Measurements from ENCODE around the gene MLLT6.
A peak's percentile ranks its signal among the peaks of the same experiment; 100 is the strongest.

The MLLT6 gene

DNA sequence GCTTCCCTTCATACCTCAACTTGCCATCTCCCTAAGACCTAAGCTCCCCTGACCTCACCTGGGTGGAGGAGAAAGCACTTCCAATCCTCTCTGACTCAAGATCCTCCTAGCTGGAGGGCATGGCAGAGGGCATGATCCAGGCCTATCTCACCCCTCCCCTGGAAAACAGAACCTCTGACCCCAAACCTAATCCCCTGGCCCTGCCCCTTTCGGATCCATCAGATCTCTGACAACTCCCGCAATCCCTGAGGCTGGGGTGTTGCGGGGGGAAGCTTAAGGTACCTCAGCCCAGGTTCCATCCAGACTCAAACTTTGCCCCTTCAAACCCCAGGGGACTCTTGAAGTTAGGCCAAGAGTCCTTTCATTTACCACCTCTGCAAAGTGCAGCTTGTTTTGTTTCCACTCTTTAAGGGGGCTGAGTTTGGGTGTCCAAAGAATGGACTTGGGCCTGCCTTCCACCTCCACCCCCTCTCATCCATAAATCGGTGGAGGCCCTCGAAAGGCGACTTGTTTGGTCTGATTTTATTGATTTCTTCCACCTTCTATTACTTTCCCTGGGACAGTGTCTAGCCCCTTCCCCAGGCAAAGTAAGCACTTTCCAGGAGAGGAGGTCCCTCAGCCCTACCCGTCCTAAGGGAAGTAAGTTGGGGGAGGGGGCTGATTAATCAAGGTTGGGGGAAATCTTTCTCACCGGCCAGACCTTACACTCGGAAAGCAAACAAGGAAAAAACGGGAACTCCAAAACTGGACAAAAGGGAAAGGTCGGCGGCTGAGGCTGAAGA, 32.9 kb upstream of the MLLT6 start:
- no peaks in the 10 kb centered on the region for H3K9me3 ChIP-seq (ENCODE audit: control insufficient read depth, insufficient read depth, low read length)
- H3K9ac ChIP-seq (ENCODE audit: low read depth, low read length) = peak overlapping the region; percentile 55
- no peaks in the 10 kb centered on the region for H3K36me3 ChIP-seq (ENCODE audit: insufficient read depth, low read length)
- H3K4me1 ChIP-seq (ENCODE audit: insufficient read depth, low read length) = no peaks in the 10 kb centered on the region

DNA sequence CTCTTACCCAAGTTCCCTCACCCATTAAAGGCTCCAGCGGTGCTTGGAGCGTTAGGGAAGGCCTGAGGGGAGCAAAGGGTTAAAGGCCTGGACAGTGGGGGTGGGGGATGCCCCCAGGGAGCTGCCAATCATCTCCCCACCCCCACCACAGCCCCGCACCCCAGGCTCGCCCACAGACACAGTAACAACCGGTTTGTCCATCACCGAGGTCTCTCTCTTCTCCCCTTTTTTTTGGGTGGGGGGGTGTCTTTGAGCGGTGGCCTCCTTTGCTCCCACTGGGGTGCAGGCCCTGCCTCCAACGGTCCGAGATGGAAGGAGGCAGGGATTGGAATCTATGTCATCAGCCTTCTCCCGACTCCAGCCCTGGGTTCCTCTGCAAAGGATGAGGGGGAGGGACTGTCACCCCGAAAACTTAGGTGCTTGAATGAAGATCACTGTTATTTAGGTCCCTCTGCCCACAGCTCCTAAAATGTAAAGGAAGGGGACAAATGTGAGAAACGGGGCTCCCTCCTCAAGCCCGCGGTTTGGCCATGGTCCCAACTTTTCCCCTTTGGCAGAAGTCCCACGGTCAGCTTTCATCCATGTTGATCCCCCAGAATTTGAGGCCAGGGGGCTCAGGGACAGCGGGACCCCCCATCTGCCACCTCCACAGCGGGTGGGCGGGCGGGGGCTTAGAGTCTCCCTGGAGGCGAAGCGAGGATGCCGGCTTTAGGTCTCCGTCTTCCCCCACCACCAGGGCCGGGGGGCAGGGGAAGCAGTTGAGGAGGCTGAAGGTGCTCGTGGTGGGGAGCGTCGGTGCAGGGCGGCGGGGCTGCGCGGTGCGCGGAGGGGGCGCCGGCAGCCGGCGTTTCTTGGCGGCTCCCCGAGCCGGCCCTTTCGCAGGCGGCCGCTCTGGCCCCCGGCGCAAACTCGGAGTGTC, 32.0 kb upstream of the MLLT6 start:
- H3K4me1 ChIP-seq (ENCODE audit: insufficient read depth, low read length) = no peaks in the 10 kb centered on the region
- H3K9ac ChIP-seq (ENCODE audit: low read depth, low read length) = peak overlapping the region; percentile 58

DNA sequence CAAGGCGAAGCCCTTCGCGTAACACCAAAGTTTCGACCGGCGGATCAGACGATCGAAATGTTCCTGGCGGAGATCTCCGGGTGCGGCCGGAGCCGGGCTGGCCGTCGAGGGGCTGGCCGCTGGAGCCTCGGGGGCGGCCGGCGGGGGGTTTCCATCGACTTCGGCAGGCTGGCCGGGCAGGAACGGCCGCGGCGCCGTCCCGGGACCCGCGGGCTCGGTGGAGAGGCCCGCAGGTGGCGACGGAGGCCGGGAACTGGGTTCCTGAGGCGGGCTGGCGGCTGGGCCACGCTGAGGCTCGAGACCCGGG, 31.4 kb upstream of the MLLT6 start:
- Histone ChIP-seq H3K9me3 (ENCODE audit: control insufficient read depth, insufficient read depth, low read length) (no peaks in the 10 kb centered on the region), H3K36me3 (ENCODE audit: insufficient read depth, low read length) (no peaks in the 10 kb centered on the region), H3K4me1 (ENCODE audit: insufficient read depth, low read length) (no peaks in the 10 kb centered on the region), H3K9ac (ENCODE audit: low read depth, low read length) (peak overlapping the region; percentile 58; the same call in 1 of the 2 replicates)

More for the DNA sequence above, 32.0 kb upstream of the MLLT6 start:
- no peaks in the 10 kb centered on the region for H3K9me3 ChIP-seq (ENCODE audit: control insufficient read depth, insufficient read depth, low read length)
- no peaks in the 10 kb centered on the region for H3K36me3 ChIP-seq (ENCODE audit: insufficient read depth, low read length)

DNA sequence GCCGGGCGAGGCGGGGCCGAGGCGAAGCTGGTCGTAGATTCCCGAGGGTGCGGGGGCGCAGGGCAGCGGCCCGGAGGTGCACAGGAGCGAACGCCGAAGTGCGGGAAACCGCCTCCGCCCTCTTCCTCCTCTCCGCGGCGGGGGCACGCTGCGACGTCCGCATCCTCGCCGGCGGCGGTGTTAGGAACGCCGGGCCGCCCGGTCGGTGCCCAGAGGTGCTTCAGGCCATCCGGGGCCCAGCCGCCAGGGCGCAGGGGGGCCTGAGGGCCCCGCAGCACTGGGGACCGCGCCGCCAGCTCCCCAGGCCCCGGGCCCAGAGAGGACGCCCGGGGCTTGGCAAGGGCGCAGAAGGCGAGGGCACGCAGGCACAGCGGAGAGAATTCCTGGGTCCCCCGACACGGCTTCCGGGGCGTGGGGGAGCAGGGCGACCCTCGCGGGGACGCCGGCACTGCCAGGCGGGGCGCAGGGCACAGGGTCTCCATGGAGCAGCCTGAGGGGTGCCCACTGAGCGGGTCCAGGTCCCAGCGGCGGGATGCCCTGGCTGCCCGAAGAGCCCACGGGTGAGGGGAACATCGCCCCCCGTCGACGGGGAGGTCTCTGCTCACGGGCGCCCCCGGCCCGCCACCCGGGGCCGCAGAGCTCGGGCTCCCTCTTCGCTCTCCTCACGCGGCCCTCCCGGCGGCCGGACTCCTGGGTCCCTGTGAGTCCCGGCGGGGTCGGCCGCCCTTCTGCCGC, 30.9 kb upstream of the MLLT6 start:
- Histone ChIP-seq H3K9me3 (ENCODE audit: control insufficient read depth, insufficient read depth, low read length) (no peaks in the 10 kb centered on the region), H3K4me1 (ENCODE audit: insufficient read depth, low read length) (no peaks in the 10 kb centered on the region), H3K36me3 (ENCODE audit: insufficient read depth, low read length) (no peaks in the 10 kb centered on the region), H3K9ac (ENCODE audit: low read depth, low read length) (peak overlapping the region; percentile 58; the same call in 1 of the 2 replicates)

DNA sequence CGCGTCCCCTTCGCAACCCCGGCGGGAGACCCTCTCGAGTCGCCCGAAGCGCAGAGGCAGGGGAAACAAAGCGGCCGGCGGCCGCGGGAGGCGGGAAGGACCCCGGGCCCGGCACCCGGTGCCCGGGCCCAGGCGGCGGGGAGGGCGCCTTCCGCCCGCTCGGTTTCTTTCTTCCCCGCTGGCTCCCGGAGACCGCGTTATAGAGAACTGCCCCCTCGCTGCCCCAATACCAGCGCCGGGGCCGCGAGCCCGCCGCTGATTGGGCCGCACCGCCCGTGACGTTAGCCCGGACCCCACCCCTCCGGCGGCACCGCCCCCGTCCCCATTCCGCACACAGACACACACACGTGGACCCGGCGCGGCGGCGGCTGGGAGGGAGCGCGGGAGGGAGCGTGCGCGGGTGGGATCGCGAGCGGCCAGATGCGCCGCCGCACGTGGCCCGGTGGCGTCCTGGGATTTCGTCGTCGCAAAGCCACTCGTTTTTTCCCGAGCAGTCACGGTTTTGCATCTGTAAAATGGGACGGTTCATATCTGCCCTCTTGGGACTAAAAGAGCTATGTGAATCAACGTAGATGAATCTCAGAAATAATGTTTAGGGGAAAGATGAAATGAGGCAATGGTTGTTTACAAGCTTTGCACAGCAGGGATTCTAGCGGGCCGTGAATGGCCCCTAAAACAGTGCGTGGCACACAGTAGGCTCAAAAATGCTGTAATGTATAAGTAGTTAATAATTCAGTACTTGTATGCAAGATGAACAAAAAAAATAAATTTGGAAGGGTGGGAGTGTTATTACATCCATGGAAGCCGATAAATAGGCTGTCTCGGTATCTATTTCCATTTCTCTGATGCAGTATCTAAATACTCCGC, 30.1 kb upstream of the MLLT6 start, which contains the start of gene EPOP:
TSS of gene EPOP (minus strand) at position 209 of the 867 bp plus-strand sequence. CDS start 462 bp downstream, outside the sequence.
- Histone ChIP-seq H3K9me3 (ENCODE audit: control insufficient read depth, insufficient read depth, low read length) (no peaks in the 10 kb centered on the region), H3K4me1 (ENCODE audit: insufficient read depth, low read length) (no peaks in the 10 kb centered on the region), H3K36me3 (ENCODE audit: insufficient read depth, low read length) (no peaks in the 10 kb centered on the region), H3K9ac (ENCODE audit: low read depth, low read length) (peak within 1 kb of the TSS; percentile 58)

DNA sequence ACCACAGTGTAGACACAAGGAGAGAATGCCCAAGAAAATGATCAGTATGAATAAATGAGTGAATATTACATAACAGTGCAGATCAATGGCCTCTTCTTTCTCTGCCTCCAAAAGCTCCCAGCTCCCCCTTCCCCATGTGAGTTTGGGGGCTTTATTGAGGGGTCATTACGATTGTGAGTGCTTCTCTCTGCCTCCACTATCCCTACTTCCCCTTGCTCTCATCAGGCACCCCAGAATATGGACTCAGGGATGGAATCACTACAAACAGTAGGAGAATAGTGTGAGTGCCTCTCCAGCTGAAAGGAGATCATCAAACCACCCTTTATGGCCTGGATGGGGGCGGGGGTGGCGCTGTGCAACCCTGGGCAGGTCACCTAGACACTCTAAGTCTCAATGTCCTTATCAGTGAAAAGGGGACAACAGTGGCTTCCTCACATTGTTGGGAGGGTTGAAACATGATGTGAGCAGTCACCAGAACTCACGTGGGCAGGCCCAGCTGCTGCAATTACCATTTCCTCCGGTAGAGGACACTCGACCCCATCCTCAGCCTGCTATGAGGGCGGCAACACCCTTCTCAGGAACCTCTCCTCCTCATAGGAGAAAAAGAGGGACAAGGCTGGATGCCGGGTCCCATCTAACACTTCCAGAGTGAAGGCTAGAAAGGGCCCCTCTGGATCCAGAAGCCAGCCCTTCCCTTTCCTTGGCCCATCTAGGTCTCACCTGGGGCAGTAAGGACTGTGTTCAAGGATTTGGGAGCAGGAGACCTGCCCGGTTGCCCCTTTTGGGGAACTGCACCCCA, 28.2 kb upstream of the MLLT6 start:
- no peak overlapping the region for H3K9ac ChIP-seq (ENCODE audit: low read depth, low read length)
- no peaks in the 10 kb centered on the region for H3K9me3 ChIP-seq (ENCODE audit: control insufficient read depth, insufficient read depth, low read length)
- no peaks in the 10 kb centered on the region for H3K4me1 ChIP-seq (ENCODE audit: insufficient read depth, low read length)
- H3K36me3 ChIP-seq (ENCODE audit: insufficient read depth, low read length) = no peaks in the 10 kb centered on the region

DNA sequence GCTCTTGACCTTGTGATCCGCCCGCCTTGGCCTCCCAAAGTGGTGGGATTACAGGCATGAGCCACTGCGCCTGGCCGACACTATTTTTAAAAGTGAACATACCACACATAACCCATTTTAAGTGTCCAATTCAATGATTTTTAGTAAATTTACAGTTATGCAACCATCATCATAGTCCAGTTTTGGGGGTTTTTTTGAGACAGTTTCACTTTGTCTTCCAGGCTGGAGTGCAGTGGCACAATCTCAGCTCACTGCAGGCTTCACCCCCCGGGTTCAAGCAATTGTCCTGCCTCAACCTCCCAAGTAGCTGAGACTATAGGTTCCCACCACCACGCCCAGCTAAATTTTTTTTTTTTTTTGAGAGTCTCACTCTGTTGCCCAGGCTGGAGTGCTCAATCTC, 27.3 kb upstream of the MLLT6 start:
- H3K9me3 ChIP-seq (ENCODE audit: control insufficient read depth, insufficient read depth, low read length) = no peaks in the 10 kb centered on the region
- H3K4me1 ChIP-seq (ENCODE audit: insufficient read depth, low read length) = no peaks in the 10 kb centered on the region
- H3K36me3 ChIP-seq (ENCODE audit: insufficient read depth, low read length) = no peaks in the 10 kb centered on the region
- no peak overlapping the region for H3K9ac ChIP-seq (ENCODE audit: low read depth, low read length)

DNA sequence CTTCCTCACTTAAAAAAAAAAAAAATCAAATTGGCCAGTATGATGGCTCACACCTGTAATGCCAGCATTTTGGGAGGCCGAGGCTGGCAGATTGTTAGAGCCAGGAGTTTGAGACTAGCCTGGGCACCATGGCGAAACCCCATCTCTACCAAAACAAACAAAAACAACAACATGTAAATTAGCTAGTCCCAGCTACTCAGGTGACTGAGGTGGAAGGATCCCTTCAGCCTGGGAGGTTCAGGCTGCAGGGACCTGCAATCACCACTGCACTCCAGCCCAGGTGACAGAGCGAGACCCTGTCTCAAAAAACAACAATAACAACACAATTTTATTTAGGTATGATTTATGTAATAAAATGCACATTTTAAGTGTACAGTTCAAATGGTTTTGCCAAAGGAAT, 24.0 kb upstream of the MLLT6 start:
- H3K4me1 ChIP-seq (ENCODE audit: insufficient read depth, low read length) = no peaks in the 10 kb centered on the region
- H3K9me3 ChIP-seq (ENCODE audit: control insufficient read depth, insufficient read depth, low read length) = no peaks in the 10 kb centered on the region
- H3K36me3 ChIP-seq (ENCODE audit: insufficient read depth, low read length) = no peaks in the 10 kb centered on the region
- H3K9ac ChIP-seq (ENCODE audit: low read depth, low read length) = no peak overlapping the region

DNA sequence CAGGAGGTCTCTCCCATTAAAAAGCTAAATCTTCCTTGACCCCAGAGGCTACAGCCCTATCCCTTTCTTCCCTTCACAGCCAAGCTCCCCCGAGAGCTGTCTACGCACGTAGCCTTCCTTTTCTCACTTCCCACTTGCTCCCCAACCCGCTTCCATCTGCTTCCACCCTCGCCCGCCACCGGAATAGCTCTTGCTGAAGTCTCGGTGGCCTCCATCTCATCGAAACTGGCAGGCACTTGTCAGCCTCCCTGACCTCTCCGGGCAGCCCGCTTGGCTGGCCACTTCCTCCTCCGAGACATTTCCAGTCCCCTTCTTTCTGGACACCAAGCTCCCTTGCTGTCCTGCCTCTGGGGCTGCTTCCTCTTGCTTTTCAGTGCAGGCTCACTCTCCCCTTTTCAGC, 19.6 kb upstream of the MLLT6 start:
- Histone ChIP-seq H3K4me1 (ENCODE audit: insufficient read depth, low read length) (no peaks in the 10 kb centered on the region), H3K9me3 (ENCODE audit: control insufficient read depth, insufficient read depth, low read length) (no peaks in the 10 kb centered on the region), H3K36me3 (ENCODE audit: insufficient read depth, low read length) (no peaks in the 10 kb centered on the region), H3K9ac (ENCODE audit: low read depth, low read length) (no peak overlapping the region)

DNA sequence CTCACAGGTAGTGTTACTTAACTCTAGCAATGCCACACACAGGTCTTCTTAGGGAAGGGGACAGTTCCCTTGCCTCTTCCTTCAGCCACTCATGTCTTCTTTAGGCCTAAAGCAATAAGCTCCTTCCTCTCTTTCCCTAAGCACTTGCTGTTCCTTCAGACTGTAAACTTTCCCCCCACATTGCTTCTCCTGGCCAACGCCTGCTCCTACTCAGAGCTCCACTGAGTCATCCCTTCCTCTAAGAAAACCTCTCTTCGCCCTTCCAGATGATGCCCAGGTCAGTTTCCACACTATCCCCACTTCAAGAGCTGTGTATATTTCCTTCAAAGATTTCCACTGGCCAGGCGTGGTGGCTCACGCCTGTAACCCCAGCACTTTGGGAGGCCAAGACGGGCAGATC, 17.8 kb upstream of the MLLT6 start:
- Histone ChIP-seq H3K9me3 (ENCODE audit: control insufficient read depth, insufficient read depth, low read length) (no peaks in the 10 kb centered on the region), H3K9ac (ENCODE audit: low read depth, low read length) (no peak overlapping the region), H3K4me1 (ENCODE audit: insufficient read depth, low read length) (no peaks in the 10 kb centered on the region; the same call in 1 of the 2 replicates), H3K36me3 (ENCODE audit: insufficient read depth, low read length) (no peaks in the 10 kb centered on the region)

DNA sequence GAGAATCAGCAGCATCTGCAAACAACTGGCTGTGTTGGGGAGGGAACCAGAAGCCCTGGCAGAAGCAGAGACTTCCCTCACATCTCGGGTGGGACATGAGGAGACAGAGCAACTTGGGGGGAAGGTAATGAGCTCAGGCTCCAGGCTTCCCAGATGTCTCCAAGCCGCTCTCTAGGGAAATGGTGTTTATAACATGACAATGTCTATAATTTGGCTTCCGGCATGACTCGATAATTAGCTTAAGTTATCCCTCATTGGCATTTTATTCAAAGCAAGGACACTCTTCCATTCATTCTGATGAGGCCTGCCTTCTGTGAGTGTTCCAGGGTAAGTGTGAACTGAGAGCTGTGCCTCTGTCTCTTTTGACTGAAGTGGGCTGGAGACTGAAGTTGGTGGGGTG, 14.7 kb upstream of the MLLT6 start:
- H3K4me1 ChIP-seq (ENCODE audit: insufficient read depth, low read length) = no peaks in the 10 kb centered on the region; the same call in 1 of the 2 replicates
- no peak overlapping the region for H3K9ac ChIP-seq (ENCODE audit: low read depth, low read length)
- H3K9me3 ChIP-seq (ENCODE audit: control insufficient read depth, insufficient read depth, low read length) = no peaks in the 10 kb centered on the region
- H3K36me3 ChIP-seq (ENCODE audit: insufficient read depth, low read length) = no peaks in the 10 kb centered on the region

DNA sequence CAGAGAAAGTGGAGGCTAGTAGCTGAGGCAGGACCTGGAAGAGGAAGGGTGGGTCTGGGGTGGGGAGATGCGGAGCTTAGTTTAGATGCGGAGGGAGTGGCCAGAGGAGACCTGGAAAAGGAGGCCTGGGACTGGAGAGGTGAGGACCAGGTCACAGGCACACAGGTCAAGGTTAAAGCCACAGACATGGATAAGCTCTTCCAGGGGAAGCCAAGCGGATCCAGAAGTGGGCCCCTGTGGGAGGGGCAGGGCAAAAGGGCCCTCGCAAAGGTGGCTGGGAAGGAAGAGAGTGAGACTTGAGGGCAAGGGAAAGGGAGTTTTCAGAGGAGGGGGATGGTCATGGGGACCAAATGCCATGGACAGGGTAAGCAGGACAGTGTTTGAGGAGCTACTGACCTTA, 13.9 kb upstream of the MLLT6 start:
- Histone ChIP-seq H3K9ac (ENCODE audit: low read depth, low read length) (no peak overlapping the region), H3K4me1 (ENCODE audit: insufficient read depth, low read length) (no peaks in the 10 kb centered on the region; the same call in 1 of the 2 replicates)

DNA sequence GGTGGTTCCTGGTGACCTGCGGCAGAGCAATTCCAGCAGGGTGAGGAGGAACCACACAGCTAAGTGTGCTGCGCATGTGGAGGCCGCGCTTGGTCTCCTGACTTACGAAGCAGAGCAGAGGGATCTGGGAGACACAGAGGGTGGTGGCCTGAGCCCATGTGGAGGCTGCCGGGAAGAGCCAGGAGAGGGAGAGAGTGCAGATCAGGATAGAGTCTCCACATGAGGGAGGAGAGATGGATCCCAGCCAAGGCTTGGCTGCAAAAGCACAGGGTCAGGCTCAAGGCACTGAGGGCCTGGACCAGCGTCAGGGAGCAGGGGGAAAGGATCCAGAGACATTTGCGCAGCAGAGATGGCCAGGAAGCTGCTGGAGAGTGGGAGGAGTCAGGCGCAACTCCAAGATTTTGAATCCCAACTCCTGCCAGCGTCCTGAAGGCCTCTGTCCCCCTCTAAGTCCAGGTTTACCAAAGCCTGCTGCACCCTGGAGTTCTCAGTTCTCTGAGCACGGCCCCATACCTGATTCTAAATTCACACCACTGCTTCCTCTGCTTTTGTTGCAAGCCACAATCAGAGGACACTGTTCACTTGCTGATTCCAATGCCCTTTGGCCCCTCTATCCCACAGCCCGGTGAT, 11.3 kb upstream of the MLLT6 start:
- Histone ChIP-seq H3K9me3 (ENCODE audit: control insufficient read depth, insufficient read depth, low read length) (no peaks in the 10 kb centered on the region), H3K9ac (ENCODE audit: low read depth, low read length) (no peak overlapping the region), H3K4me1 (ENCODE audit: insufficient read depth, low read length) (peaks cover 1% of the 10 kb centered on the region; the same call in 1 of the 2 replicates), H3K36me3 (ENCODE audit: insufficient read depth, low read length) (no peaks in the 10 kb centered on the region)

More for the DNA sequence above, 13.9 kb upstream of the MLLT6 start:
- Histone ChIP-seq H3K36me3 (ENCODE audit: insufficient read depth, low read length) (no peaks in the 10 kb centered on the region), H3K9me3 (ENCODE audit: control insufficient read depth, insufficient read depth, low read length) (no peaks in the 10 kb centered on the region)
